Peyer's patch (tissue), 4 donors: Measurements from ENCODE around the gene CGB1. TPM values are rescaled to one million over a fixed set of nuclear protein-coding genes. Genes with fewer than 3 reads are reported as not detected.
A peak's percentile ranks its signal among the peaks of the same experiment; 100 is the strongest.
"Not testable (repeated sequence)": the region's sequence is repeated elsewhere in the genome, so short reads cannot be mapped to it uniquely, and the experiment has no call there.

ENCODE experiments used
- DNase-seq, 3 donors: peaks; one replicate each; pipeline ENCODE4 v3.0.0-alpha.2; 2017 to 2019
- H3K27ac ChIP-seq, 4 donors: fragments of 200-600 bp; sonication (generic); one replicate each; pipeline ENCODE4 v1.5.1; 2016 to 2019
- H3K27me3 ChIP-seq, 2 donors: fragments of 200-600 bp; sonication (generic); one replicate each; pipeline ENCODE4 v1.5.1; 2019
- H3K36me3 ChIP-seq, 3 donors: fragments of 200-600 bp; sonication (generic); one replicate each; pipeline ENCODE4 v1.5.1; 2016 to 2019
- H3K4me1 ChIP-seq, 4 donors: fragments of 200-600 bp; sonication (generic); one replicate each; pipeline ENCODE4 v1.5.1; 2016 to 2019
- H3K4me3 ChIP-seq, 4 donors: fragments of 200-600 bp; sonication (generic); 1 replicate in 3 of 4; 2 replicates in 1 of 4; pipeline ENCODE4 v1.5.1; 2016 to 2019; ENCODE audit warnings: mild to moderate bottlenecking in 1 of 4
- H3K9me3 ChIP-seq, 4 donors: fragments of 200-600 bp; sonication (generic); one replicate each; pipeline ENCODE4 v1.5.1; 2016 to 2019; ENCODE audit warnings: mild to moderate bottlenecking in 1 of 4
- CTCF ChIP-seq, 6 experiments: fragments of 450-650 bp in 4 of 6; fragments of 200-600 bp in 2 of 6; sonication (generic) in 1 of 6; IDR thresholded peaks; one replicate each; pipeline ENCODE4 v1.5.1; 2017 to 2019; ENCODE audit warnings: antibody characterized with exemption in 6 of 6, mild to moderate bottlenecking in 3 of 6, moderate library complexity in 1 of 6
- POLR2A ChIP-seq, 2 donors: fragments of 450-650 bp; IDR thresholded peaks; one replicate each; pipeline ENCODE4 v1.5.1; 2017; ENCODE audit warnings: antibody characterized with exemption in 2 of 2, mild to moderate bottlenecking in 2 of 2, moderate library complexity in 2 of 2
- total RNA-seq, 4 donors: library from RNA; depleted of rRNA; stranded (reverse); fragments of >200 nt; gene quantifications; one replicate each; pipeline ENCODE4 v1.1.0, GENCODE V29; 2016

The CGB1 gene
- total RNA-seq = not detected

- peak in 3 of 6 experiments; percentile 13 to 25 (median 24) for TF ChIP-seq CTCF (IDR thresholded peaks at IDR 0.05)
- not testable (repeated sequence) for H3K4me1 ChIP-seq, DNase-seq, H3K27ac ChIP-seq, H3K4me3 ChIP-seq, H3K36me3 ChIP-seq, H3K27me3 ChIP-seq, H3K9me3 ChIP-seq
Measured at GRCh38 chr19:49036815-49037214, at the start of gene CGB1. Gene CGB1 (minus strand): TSS chr19:49036895. CDS start chr19:49036711, 184 bp downstream.

GRCh38 chr19:49086296-49086695, 49.6 kb upstream of the CGB1 start:
- peak overlapping the region; percentile 82 to 96 (median 91) for H3K4me3 ChIP-seq
- peaks cover 0 to 22% (median 0%) of the 10 kb centered on the region in 3 donors for H3K36me3 ChIP-seq
- peaks cover 0 to 29% (median 5%) of the 10 kb centered on the region in 4 donors for H3K4me1 ChIP-seq
- H3K27ac ChIP-seq = peak overlapping the region in 1 of 4 donors; percentile 82
- H3K9me3 ChIP-seq = no peaks in the 10 kb centered on the region
- H3K27me3 ChIP-seq = no peaks in the 10 kb centered on the region
- TF ChIP-seq POLR2A (IDR thresholded peaks at IDR 0.05) = no peak
- no peak for DNase-seq

- H3K9me3 ChIP-seq = no peaks in the 10 kb centered on the region
- peak overlapping the region in 3 of 4 donors; percentile 82 to 94 (median 88) for H3K27ac ChIP-seq
- no peaks in the 10 kb centered on the region for H3K27me3 ChIP-seq
- peaks cover 0 to 17% (median 0%) of the 10 kb centered on the region in 3 donors for H3K36me3 ChIP-seq
- DNase-seq = no peak
- H3K4me3 ChIP-seq = peak overlapping the region; percentile 82 to 96 (median 91)
- peaks cover 0 to 29% (median 5%) of the 10 kb centered on the region in 4 donors for H3K4me1 ChIP-seq
- TF ChIP-seq CTCF (IDR thresholded peaks at IDR 0.05) (no peak), POLR2A (IDR thresholded peaks at IDR 0.05) (no peak)
Measured at GRCh38 chr19:49085868-49086232, 49.2 kb upstream of the CGB1 start.

- peaks cover 0 to 11% (median 0%) of the 10 kb centered on the region in 3 donors for H3K36me3 ChIP-seq
- DNase-seq = peak; percentile 97 to 100 (median 99)
- TF ChIP-seq CTCF (IDR thresholded peaks at IDR 0.05) (peak in 1 of 6 experiments; percentile 3), POLR2A (IDR thresholded peaks at IDR 0.05) (peak; percentile 79 to 88)
- H3K27me3 ChIP-seq = no peaks in the 10 kb centered on the region
- H3K4me3 ChIP-seq = peak within 1 kb of the TSS; percentile 82 to 96 (median 91)
- H3K27ac ChIP-seq = peak within 1 kb of the TSS; percentile 82 to 94 (median 90)
- H3K4me1 ChIP-seq = peaks cover 0 to 29% (median 5%) of the 10 kb centered on the region in 4 donors
- H3K9me3 ChIP-seq = no peaks in the 10 kb centered on the region
Measured at GRCh38 chr19:49085020-49085867, 48.5 kb upstream of the CGB1 start, which contains the start of gene SNRNP70. Gene SNRNP70 (plus strand): TSS chr19:49085451. CDS start chr19:49086415, 964 bp downstream.

- H3K27me3 ChIP-seq = no peaks in the 10 kb centered on the region
- no peak for TF ChIP-seq CTCF (IDR thresholded peaks at IDR 0.05)
- TF ChIP-seq POLR2A (IDR thresholded peaks at IDR 0.05) = no peak
- H3K9me3 ChIP-seq = no peaks in the 10 kb centered on the region
- H3K36me3 ChIP-seq = peaks cover 0 to 5% (median 0%) of the 10 kb centered on the region in 3 donors
- DNase-seq = peak in 1 of 3 donors; percentile 59
- H3K27ac ChIP-seq = peak overlapping the region; percentile 82 to 94 (median 90)
- peak overlapping the region; percentile 82 to 96 (median 91) for H3K4me3 ChIP-seq
- peaks cover 0 to 29% (median 5%) of the 10 kb centered on the region in 4 donors for H3K4me1 ChIP-seq
Measured at GRCh38 chr19:49084206-49085019, 47.7 kb upstream of the CGB1 start.
